Coronary artery (tissue), 2 donors: ENCODE results near the gene SVOPL.

Experiments
- DNase-seq: peaks from one replicate; pipeline ENCODE4 v3.0.0-alpha.2; 2017; ENCODE audit warnings: low spot score
- H3K27ac ChIP-seq, 2 donors: fragments of 200-600 bp; sonication (generic); one replicate each; pipeline ENCODE4 v1.5.1; 2016 to 2019
- H3K4me3 ChIP-seq: fragments of 200-600 bp; sonication (generic); 2 replicates; pipeline ENCODE4 v1.5.1; 2016; ENCODE audit warnings: mild to moderate bottlenecking, moderate library complexity
- CTCF ChIP-seq: fragments of 200-600 bp; sonication (generic); IDR thresholded peaks from one replicate; pipeline ENCODE4 v1.5.1; 2019; ENCODE audit warnings: antibody characterized with exemption

The SVOPL gene

GRCh38 chr7:138700857-138701536 lies at the start of gene SVOPL:
SVOPL (minus strand) TSS chr7:138701362; CDS start chr7:138679045, 22,317 bp downstream.
- H3K27ac ChIP-seq = no peak within 1 kb of the TSS
- no peak for DNase-seq

GRCh38 chr7:138750473-138750872 lies 49.3 kb upstream of the SVOPL start:
- no peak for TF ChIP-seq CTCF
- DNase-seq = no peak
- Histone ChIP-seq H3K27ac (no peak overlapping the region), H3K4me3 (no peak overlapping the region)

More at GRCh38 chr7:138700857-138701536, at the start of gene SVOPL:
- TF ChIP-seq CTCF = no peak
- H3K4me3 ChIP-seq = no peak within 1 kb of the TSS

GRCh38 chr7:138749960-138750359 lies 48.8 kb upstream of the SVOPL start:
- TF ChIP-seq CTCF = no peak
- Histone ChIP-seq H3K4me3 (no peak overlapping the region), H3K27ac (no peak overlapping the region)
- no peak for DNase-seq

GRCh38 chr7:138748666-138749065 lies 47.5 kb upstream of the SVOPL start:
- no peak overlapping the region for H3K27ac ChIP-seq
- TF ChIP-seq CTCF = no peak
- no peak for DNase-seq

GRCh38 chr7:138746073-138746472 lies 44.9 kb upstream of the SVOPL start:
- no peak for DNase-seq
- H3K27ac ChIP-seq = no peak overlapping the region
- H3K4me3 ChIP-seq = no peak overlapping the region
- no peak for TF ChIP-seq CTCF

More at GRCh38 chr7:138748666-138749065, 47.5 kb upstream of the SVOPL start:
- H3K4me3 ChIP-seq = no peak overlapping the region

- no peak overlapping the region for H3K27ac ChIP-seq
- TF ChIP-seq CTCF = no peak
- no peak for DNase-seq
- no peak overlapping the region for H3K4me3 ChIP-seq
Measured at GRCh38 chr7:138745189-138745588, 44.0 kb upstream of the SVOPL start.

GRCh38 chr7:138741453-138741735 lies 40.2 kb upstream of the SVOPL start:
- no peak for DNase-seq
- H3K4me3 ChIP-seq = no peak overlapping the region
- TF ChIP-seq CTCF = no peak
- no peak overlapping the region for H3K27ac ChIP-seq
